Effector CD8-positive, alpha-beta T cell (primary cell): ENCODE measurements around the gene OR2H1.

ENCODE experiments used
- DNase-seq: peaks from one replicate; lab custom pipeline; 2025; lab: John Stamatoyannopoulos, UW

Gene OR2H1

GRCh38 chr6:29483735-29484134 lies 26.8 kb downstream of the OR2H1 start:
- no peak for DNase-seq

DNA sequence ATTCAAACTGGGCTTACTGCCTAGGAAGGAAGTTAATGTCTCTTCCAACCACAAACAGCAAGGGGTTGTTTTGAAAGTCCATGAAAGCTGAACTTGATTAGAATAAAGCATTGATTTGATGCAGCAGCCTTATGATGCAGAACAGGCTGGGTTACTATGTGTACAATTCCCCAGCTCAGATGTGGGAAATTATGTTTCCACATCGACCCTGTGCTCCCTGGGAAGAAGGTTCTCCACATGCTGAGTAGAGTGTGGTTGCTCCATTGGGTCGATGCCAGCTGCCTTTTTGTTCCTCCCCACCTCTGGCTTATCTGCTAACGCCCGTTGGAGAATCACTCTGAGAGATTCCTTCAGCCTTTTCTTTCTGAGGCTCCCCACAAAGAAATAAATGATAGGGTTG lies 29.6 kb downstream of the OR2H1 start:
- DNase-seq = no peak

DNA sequence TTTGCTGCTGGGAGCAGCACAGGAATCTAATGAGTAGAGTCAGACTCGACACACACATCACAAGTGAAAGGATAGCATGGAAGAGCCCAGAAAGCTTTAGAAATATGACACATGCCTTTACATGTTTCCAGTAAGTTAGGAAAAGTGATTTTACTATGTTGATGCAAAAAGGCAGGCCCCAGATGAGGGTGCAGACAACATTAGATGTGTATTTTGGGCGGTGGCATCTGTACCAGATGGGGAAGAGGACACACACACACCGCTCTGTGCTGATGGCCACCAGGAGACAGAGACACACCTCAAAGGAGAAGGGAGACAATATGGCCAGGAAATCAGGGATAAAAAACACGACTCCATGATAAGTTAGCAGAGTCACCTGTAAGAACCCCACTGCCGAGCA lies 30.2 kb downstream of the OR2H1 start:
- no peak for DNase-seq

DNA sequence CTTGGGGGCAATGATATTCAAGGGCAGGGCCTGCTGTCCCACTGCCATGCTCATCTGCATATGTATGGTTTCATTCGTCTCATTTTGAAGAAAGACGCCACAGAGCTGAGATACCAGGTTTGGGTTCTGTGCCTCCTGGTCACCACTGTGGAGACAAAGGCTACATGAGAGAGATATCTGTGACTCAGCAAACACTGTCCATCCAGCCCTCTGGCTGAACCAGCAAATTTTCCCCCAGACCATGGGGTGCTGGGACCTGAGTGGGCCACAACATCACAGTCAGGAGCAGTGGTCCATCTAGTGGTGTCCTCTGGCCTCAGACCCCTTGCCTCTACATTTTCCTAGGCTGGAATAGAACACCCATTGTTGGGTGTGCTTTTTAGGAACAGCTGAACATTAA lies 30.7 kb downstream of the OR2H1 start, which contains the start of gene MAS1L:
MAS1L (minus strand) TSS at position 297 of the 400 bp plus-strand sequence; CDS start at position 243, 54 bp downstream.
- DNase-seq = no peak

- no peak for DNase-seq
Observed at GRCh38 chr6:29488874-29489273, 31.9 kb downstream of the OR2H1 start.

DNA sequence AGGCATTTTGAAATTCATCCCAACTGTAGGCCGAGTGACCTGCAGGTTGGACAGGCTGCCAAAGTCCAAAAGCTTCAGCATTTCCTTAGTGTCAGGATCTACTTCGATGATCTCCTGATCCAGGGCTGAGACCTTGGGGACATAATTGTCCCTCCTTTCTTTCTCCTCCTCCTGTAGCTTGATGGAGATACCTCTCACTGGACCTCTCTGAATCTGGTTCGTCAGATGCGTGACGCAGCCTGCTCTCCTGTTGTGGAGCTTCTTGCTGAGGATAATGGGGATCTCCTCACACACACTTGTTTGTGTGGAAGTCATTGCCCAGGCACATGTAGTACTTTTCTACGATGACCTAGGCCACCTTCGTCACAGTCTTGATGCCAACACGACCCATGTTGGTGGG lies 32.3 kb downstream of the OR2H1 start:
- no peak for DNase-seq

GRCh38 chr6:29490055-29490454 lies 33.1 kb downstream of the OR2H1 start:
- DNase-seq = no peak

DNA sequence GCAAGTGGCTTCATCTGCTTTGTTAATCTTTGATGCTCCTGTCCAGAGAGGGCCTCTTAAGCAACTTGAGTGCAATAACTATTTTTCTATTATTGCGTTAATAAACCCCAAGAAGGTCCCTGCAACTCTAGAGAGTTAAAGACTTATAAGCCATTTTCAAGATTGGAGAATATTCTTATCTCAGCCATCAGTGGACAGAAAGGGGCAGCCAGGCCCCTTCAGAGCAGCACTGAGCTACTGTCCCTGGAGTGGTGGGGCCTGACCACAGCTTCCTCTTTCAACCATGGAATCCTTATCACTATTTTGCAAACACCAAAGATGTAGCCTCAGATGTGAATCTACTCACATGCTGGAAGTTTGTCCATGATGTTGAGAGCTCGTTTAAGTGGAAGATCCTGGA lies 33.6 kb downstream of the OR2H1 start:
- no peak for DNase-seq

- DNase-seq = no peak
Observed at GRCh38 chr6:29491574-29491973, 34.6 kb downstream of the OR2H1 start.

- no peak for DNase-seq
Observed at GRCh38 chr6:29493261-29493660, 36.3 kb downstream of the OR2H1 start.

GRCh38 chr6:29494131-29494530 lies 37.2 kb downstream of the OR2H1 start:
- no peak for DNase-seq

- no peak for DNase-seq
Observed at GRCh38 chr6:29495571-29495970, 38.6 kb downstream of the OR2H1 start.

DNA sequence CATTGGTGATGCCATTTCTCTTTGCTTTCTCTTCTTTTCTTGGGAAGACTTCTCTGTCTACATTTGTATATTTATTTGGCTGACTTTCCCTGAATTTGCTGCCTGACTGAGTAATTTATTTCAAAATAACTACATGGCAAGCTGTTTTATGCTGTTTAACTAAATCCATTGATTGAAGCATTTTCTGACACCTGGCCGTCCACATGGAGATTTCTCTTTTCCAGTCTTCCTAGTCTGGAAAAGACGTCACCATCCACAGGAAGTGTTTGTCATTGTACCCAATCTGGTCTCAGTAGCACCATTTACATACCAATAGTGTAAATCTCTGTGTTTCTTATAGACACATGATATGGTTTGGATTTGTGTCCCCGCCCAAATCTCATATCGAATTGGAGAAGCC lies 40.0 kb downstream of the OR2H1 start:
- no peak for DNase-seq

DNA sequence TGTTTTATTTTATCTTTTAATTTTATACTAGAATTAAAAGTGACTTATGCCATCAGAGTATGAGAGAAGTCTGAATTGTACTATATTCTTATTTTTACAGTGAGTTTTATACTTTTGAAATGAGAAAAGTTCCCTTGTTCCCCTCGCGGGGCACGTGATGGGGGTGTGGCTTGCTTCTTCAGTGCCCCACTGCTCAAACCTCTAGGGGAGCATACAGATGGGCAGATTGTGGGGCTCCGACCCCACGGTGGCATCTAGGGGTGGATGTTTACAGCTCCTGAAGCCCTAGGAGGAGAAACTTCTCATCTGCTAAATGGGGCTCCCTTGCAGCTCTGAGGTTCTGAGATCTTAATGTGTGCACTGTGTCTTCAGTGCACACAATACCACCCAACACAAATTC lies 42.7 kb downstream of the OR2H1 start:
- DNase-seq = no peak

DNA sequence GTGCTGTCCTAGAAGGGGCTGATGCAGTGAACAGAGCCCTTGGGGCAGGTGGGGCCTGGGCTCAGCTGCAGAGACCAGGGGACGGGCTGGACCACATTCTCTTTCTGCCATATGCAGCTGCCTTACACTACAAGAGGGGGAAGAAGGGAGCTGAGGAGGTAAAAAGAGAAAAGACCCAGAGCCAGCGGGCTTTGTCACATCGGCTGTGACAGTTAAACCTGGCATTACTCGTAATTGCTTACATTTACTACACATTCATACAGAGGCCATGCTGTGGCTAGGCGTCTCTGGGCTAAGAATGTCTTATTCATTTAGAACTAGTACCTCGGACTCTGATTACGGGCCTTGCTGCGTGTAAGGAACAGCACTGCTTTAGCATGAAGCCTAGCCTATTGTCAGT lies 43.6 kb downstream of the OR2H1 start:
- DNase-seq = no peak

DNA sequence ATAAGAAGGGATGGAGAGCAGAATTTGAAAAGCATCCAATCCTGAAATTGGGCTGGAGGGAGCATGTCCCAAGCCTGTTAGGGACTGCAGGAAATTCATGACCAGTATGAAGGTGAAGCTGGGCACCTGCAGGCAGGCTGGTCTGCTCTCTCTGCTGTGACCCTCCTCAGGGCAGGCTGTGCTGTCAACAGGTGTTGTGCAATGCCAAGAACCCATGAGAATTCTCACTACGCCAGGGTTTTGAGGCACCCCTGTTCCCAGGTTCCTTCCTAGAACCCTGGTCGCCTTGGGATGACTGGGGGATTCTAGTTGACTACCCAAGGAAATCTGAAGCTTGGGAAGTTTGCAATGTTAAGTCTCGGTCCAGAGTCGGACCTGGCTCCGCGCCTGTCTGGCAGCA lies 44.2 kb downstream of the OR2H1 start:
- DNase-seq = no peak

- DNase-seq = no peak
Observed at GRCh38 chr6:29502181-29502580, 45.2 kb downstream of the OR2H1 start.

GRCh38 chr6:29502597-29502996 lies 45.6 kb downstream of the OR2H1 start:
- DNase-seq = no peak

- no peak for DNase-seq
Observed at GRCh38 chr6:29504961-29505360, 48.0 kb downstream of the OR2H1 start.

DNA sequence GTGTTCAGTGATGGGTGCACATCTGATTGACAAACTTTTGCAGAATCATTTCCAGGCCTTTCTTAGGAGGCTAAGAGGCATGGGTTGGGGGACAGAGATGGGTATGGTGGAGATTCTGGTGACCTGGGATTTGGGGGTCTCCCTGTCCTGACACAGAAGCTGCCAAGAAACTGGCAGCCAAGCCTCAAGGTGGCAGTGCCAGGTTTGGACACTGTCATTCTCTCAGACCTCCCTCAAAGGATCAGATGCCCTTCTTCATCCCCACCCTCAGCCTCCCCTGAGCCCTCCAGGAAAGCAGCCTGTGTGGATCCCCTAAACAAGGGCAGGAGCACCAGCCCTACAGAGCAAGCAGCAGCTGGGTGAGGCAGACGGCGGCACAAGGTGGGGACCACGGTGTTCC lies 48.9 kb downstream of the OR2H1 start:
- no peak for DNase-seq

- DNase-seq = no peak
Observed at GRCh38 chr6:29506446-29507067, 49.6 kb downstream of the OR2H1 start.

GRCh38 chr6:29507319-29507718 lies 50.4 kb downstream of the OR2H1 start:
- no peak for DNase-seq

DNA sequence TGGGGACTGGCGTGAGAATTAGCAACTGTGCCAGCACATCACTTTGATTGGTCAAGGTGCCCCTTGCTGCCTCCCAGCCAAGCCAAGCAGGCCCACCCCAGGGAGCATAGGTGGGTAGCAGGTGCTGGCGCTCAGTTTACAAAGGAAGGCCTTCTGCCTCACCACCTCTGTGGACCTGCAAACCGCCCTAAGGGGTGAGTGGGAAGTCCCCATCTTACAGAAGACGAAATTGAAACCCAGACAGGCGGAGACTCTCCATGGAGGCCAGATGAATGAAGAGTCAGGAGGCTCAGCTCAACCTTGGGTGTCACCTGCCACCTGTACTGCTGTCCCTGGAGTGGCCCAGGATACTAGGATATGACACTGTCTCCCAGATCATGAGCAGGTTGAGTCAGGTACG lies 52.3 kb downstream of the OR2H1 start:
- no peak for DNase-seq

DNA sequence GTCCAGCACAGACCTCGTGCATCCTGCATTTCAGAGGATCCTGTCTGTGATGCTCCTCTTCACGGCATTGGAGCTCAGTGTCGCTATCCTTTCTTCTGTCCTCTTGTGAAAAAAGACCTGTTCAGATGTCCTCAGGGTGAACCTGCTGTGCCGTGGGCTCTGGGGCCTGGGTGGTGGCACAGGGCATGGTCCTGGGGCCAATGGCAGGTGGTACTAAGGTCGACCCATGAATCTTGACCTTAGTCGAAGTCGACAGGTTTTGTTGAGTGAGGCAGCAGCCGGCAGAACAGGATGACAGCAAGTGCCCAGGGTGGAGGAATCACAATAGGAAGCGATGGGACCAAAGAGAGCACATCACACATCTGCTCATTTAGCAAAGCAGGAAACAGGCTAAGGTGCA lies 52.8 kb downstream of the OR2H1 start:
- DNase-seq = no peak

GRCh38 chr6:29510202-29510601 lies 53.2 kb downstream of the OR2H1 start:
- no peak for DNase-seq
